GM19099 (cell line): ENCODE data around the gene ACP2.

Source experiments
- POLR2A ChIP-seq: IDR thresholded peaks from 3 replicates; pipeline ENCODE4 v1.6.1; 2011; ENCODE audit warnings: low read depth; ENCODE audit not compliant: insufficient read length; ENCODE audit errors: extremely low read depth

ACP2 gene

GRCh38 chr11:47234669-47235100 lies 13.9 kb downstream of the ACP2 start:
- TF ChIP-seq POLR2A = no peak

GRCh38 chr11:47233989-47234668 lies 14.5 kb downstream of the ACP2 start:
- no peak for TF ChIP-seq POLR2A

GRCh38 chr11:47233051-47233450 lies 15.6 kb downstream of the ACP2 start:
- TF ChIP-seq POLR2A = no peak

GRCh38 chr11:47229161-47229560 lies 19.5 kb downstream of the ACP2 start:
- TF ChIP-seq POLR2A = no peak

- TF ChIP-seq POLR2A = no peak
These were observed 22.8 kb downstream of the ACP2 start for GRCh38 chr11:47225552-47226400.

- no peak for TF ChIP-seq POLR2A
These were observed 25.9 kb downstream of the ACP2 start for GRCh38 chr11:47222696-47223095.

GRCh38 chr11:47220401-47220821 lies 28.2 kb downstream of the ACP2 start:
- TF ChIP-seq POLR2A = no peak

- TF ChIP-seq POLR2A = peak; percentile 16
These were observed 32.4 kb downstream of the ACP2 start for GRCh38 chr11:47216121-47216798.

GRCh38 chr11:47215366-47215910 lies 33.2 kb downstream of the ACP2 start:
- TF ChIP-seq POLR2A = no peak

GRCh38 chr11:47213950-47214565 lies 34.6 kb downstream of the ACP2 start:
- TF ChIP-seq POLR2A = peak; percentile 69

- TF ChIP-seq POLR2A = no peak
These were observed 35.7 kb downstream of the ACP2 start for GRCh38 chr11:47212938-47213337.

- TF ChIP-seq POLR2A = no peak
These were observed 40.0 kb downstream of the ACP2 start for GRCh38 chr11:47208628-47209027.

- TF ChIP-seq POLR2A = no peak
These were observed 41.2 kb downstream of the ACP2 start for GRCh38 chr11:47207459-47207858.

- TF ChIP-seq POLR2A = no peak
These were observed 44.0 kb downstream of the ACP2 start for GRCh38 chr11:47204637-47204989.

GRCh38 chr11:47202576-47202975 lies 46.0 kb downstream of the ACP2 start:
- TF ChIP-seq POLR2A = no peak
